Activated B cell treated with CpG ODN at 0.5 μM for 24 hours (primary cell): ENCODE measurements around the gene ZNF558. TPM values are rescaled to one million over a fixed set of nuclear protein-coding genes. Genes with fewer than 3 reads are reported as not detected.

Experiments used
- total RNA-seq: library from RNA; stranded (reverse); gene quantifications from 2 replicates; pipeline ENCODE4 v1.2.3, GENCODE V29; 2022

Gene ZNF558
- total RNA-seq, 1 donor from 2014 or later, result 23.2 TPM

Other genes with a start within 250 kb of the ZNF558 start
- gene ADAMTS10, start 221.6 kb downstream of the ZNF558 start, total RNA-seq, result 0.17 and 0.33 TPM in 2 replicates
- gene NFILZ, start 201.7 kb downstream of the ZNF558 start, total RNA-seq, result not detected in 2 replicates
- not detected in 2 replicates for gene ACTL9, start 133.5 kb downstream of the ZNF558 start, total RNA-seq
- gene OR2Z1, start 110.7 kb downstream of the ZNF558 start, total RNA-seq, result not detected in 2 replicates
- gene MBD3L1, start 73 bp upstream of the ZNF558 start, total RNA-seq, result not detected in 2 replicates
- 0.15 and 0.16 TPM in 2 replicates for gene MUC16, start 178.1 kb upstream of the ZNF558 start, total RNA-seq